VCaP (cell line): ENCODE data around the gene DUSP1.

Experiments used
- H3K27ac ChIP-seq: fragments of 450-650 bp; 2 replicates; pipeline ENCODE4 v1.5.1; 2017
- CTCF ChIP-seq: fragments of 450-650 bp; conservative IDR thresholded peaks from 2 replicates; pipeline ENCODE4 v1.5.1; 2017; ENCODE audit warnings: mild to moderate bottlenecking, moderate library complexity

Gene DUSP1

GRCh38 chr5:172730981-172731679 is 39.9 kb downstream of the DUSP1 start:
- TF ChIP-seq CTCF = no peak

GRCh38 chr5:172730222-172730621 is 40.8 kb downstream of the DUSP1 start:
- H3K27ac ChIP-seq = no peak overlapping the region
- no peak for TF ChIP-seq CTCF

More at GRCh38 chr5:172730981-172731679, 39.9 kb downstream of the DUSP1 start:
- no peak overlapping the region for H3K27ac ChIP-seq

GRCh38 chr5:172729588-172729987 is 41.4 kb downstream of the DUSP1 start:
- H3K27ac ChIP-seq = no peak overlapping the region
- no peak for TF ChIP-seq CTCF

- TF ChIP-seq CTCF = no peak
- no peak overlapping the region for H3K27ac ChIP-seq
Measured at GRCh38 chr5:172728481-172729241, 42.3 kb downstream of the DUSP1 start.

GRCh38 chr5:172727551-172727950 is 43.4 kb downstream of the DUSP1 start:
- no peak for TF ChIP-seq CTCF
- H3K27ac ChIP-seq = no peak overlapping the region

- no peak for TF ChIP-seq CTCF
- H3K27ac ChIP-seq = no peak overlapping the region
Measured at GRCh38 chr5:172726966-172727365, 44.0 kb downstream of the DUSP1 start.

- TF ChIP-seq CTCF = no peak
- no peak overlapping the region for H3K27ac ChIP-seq
Measured at GRCh38 chr5:172725785-172726184, 45.2 kb downstream of the DUSP1 start.
